Type B pancreatic cell (in vitro differentiated cells): ENCODE results near the gene CAMK1. TPM values are rescaled to one million over a fixed set of nuclear protein-coding genes. Genes with fewer than 3 reads are reported as not detected.
A peak's percentile ranks its signal among the peaks of the same experiment; 100 is the strongest.

Source experiments
- DNase-seq: peaks from one replicate; pipeline ENCODE4 v3.0.0; 2021; ENCODE audit warnings: mixed read lengths; ENCODE audit not compliant: unreplicated experiment; ENCODE audit errors: extremely low spot score
- H3K27ac Mint-ChIP-seq: 2 replicates; pipeline ENCODE4 v1.8.0; 2021; ENCODE audit warnings: mild to moderate bottlenecking, mixed read lengths
- H3K27me3 Mint-ChIP-seq: 2 replicates; pipeline ENCODE4 v1.8.0; 2021; ENCODE audit warnings: mixed read lengths
- H3K36me3 Mint-ChIP-seq: 2 replicates; pipeline ENCODE4 v1.8.0; 2021; ENCODE audit warnings: mixed read lengths
- H3K4me1 Mint-ChIP-seq: one replicate; pipeline ENCODE4 v1.8.0; 2021; ENCODE audit warnings: mixed read lengths; ENCODE audit not compliant: unreplicated experiment
- H3K4me3 Mint-ChIP-seq: 2 replicates; pipeline ENCODE4 v1.8.0; 2021; ENCODE audit warnings: mild to moderate bottlenecking, mixed read lengths
- H3K9me3 Mint-ChIP-seq: 2 replicates; pipeline ENCODE4 v1.8.0; 2021; ENCODE audit warnings: mixed read lengths
- CTCF ChIP-seq: fragments of 200-600 bp; sonication (generic); conservative IDR thresholded peaks from 2 replicates; pipeline ENCODE4 v1.5.0; 2021; ENCODE audit warnings: antibody characterized with exemption, mild to moderate bottlenecking
- total RNA-seq: library from RNA; stranded (reverse); gene quantifications from 2 replicates; pipeline ENCODE4 v1.2.1, GENCODE V29; 2021; ENCODE audit warnings: low replicate concordance

Gene CAMK1
- total RNA-seq, 1 donor from 2014 or later, result 9.1 TPM

GRCh38 chr3:9800529-9800928, 30.8 kb upstream of the CAMK1 start:
- peak; percentile 58 for TF ChIP-seq CTCF
- Mint-ChIP-seq H3K27ac (no peak overlapping the region), H3K4me1 (no peaks in the 10 kb centered on the region), H3K36me3 (peaks cover 29% of the 10 kb centered on the region), H3K9me3 (no peaks in the 10 kb centered on the region), H3K27me3 (no peaks in the 10 kb centered on the region), H3K4me3 (no peak overlapping the region)
- DNase-seq, result no peak

GRCh38 chr3:9797196-9797945, 27.6 kb upstream of the CAMK1 start:
- no peak for TF ChIP-seq CTCF
- H3K9me3 Mint-ChIP-seq, result no peaks in the 10 kb centered on the region
- no peak for DNase-seq
- no peak overlapping the region for H3K27ac Mint-ChIP-seq
- peaks cover 24% of the 10 kb centered on the region for H3K36me3 Mint-ChIP-seq
- H3K27me3 Mint-ChIP-seq, result no peaks in the 10 kb centered on the region
- H3K4me1 Mint-ChIP-seq, result peaks cover 8% of the 10 kb centered on the region
- no peak overlapping the region for H3K4me3 Mint-ChIP-seq

GRCh38 chr3:9795207-9795606, 25.5 kb upstream of the CAMK1 start:
- DNase-seq, result no peak
- peak overlapping the region; percentile 79 for H3K4me3 Mint-ChIP-seq
- no peaks in the 10 kb centered on the region for H3K9me3 Mint-ChIP-seq
- H3K4me1 Mint-ChIP-seq, result peaks cover 14% of the 10 kb centered on the region
- TF ChIP-seq CTCF, result no peak
- no peaks in the 10 kb centered on the region for H3K27me3 Mint-ChIP-seq
- peaks cover 24% of the 10 kb centered on the region for H3K36me3 Mint-ChIP-seq
- peak overlapping the region; percentile 57 for H3K27ac Mint-ChIP-seq

- Mint-ChIP-seq H3K27ac (peak overlapping the region; percentile 48), H3K27me3 (no peaks in the 10 kb centered on the region), H3K36me3 (peaks cover 24% of the 10 kb centered on the region), H3K9me3 (no peaks in the 10 kb centered on the region), H3K4me3 (peak overlapping the region; percentile 98), H3K4me1 (peaks cover 14% of the 10 kb centered on the region)
- TF ChIP-seq CTCF, result no peak
- DNase-seq, result no peak
Observed at GRCh38 chr3:9794400-9794799, 24.7 kb upstream of the CAMK1 start.

GRCh38 chr3:9793161-9793781, 23.5 kb upstream of the CAMK1 start:
- H3K9me3 Mint-ChIP-seq, result no peaks in the 10 kb centered on the region
- H3K4me3 Mint-ChIP-seq, result peak overlapping the region; percentile 98
- peaks cover 14% of the 10 kb centered on the region for H3K4me1 Mint-ChIP-seq
- H3K27me3 Mint-ChIP-seq, result no peaks in the 10 kb centered on the region
- peaks cover 27% of the 10 kb centered on the region for H3K36me3 Mint-ChIP-seq
- peak overlapping the region; percentile 100 for H3K27ac Mint-ChIP-seq
- DNase-seq, result no peak
- TF ChIP-seq CTCF, result no peak
